Eye (tissue), 1 donor: ENCODE data around the gene MRPS26.

Source experiments
- DNase-seq: peaks from one replicate; pipeline ENCODE4 v3.0.0-alpha.2; 2015

Gene MRPS26

DNA sequence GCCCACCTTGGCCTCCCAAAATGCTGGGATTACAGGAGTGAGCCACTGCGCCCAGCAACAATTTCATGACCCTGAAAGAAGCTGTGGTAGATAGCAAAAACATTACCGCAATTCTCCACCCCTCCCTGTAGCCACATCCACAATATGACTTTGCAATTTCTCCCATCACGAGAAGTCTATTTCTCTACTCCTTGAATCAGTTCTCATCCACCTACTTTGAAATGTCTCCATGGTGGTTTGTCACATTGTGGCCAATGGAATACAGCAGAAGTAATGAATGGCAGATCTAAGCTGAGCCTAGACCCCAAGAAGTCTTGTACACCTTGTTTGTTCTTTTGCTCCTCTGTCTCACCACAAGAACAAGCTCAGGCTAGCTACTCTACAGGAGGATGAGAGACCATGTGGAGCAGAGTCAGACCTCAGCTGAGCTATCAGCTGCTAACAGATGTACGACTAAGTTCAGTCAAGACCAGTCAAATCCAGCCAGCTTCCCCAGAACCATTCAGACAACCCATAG is 31.8 kb downstream of the MRPS26 start:
- no peak for DNase-seq

GRCh38 chr20:3080939-3081388 is 35.1 kb downstream of the MRPS26 start:
- DNase-seq, result no peak

GRCh38 chr20:3081641-3082040 is 35.8 kb downstream of the MRPS26 start:
- no peak for DNase-seq

DNA sequence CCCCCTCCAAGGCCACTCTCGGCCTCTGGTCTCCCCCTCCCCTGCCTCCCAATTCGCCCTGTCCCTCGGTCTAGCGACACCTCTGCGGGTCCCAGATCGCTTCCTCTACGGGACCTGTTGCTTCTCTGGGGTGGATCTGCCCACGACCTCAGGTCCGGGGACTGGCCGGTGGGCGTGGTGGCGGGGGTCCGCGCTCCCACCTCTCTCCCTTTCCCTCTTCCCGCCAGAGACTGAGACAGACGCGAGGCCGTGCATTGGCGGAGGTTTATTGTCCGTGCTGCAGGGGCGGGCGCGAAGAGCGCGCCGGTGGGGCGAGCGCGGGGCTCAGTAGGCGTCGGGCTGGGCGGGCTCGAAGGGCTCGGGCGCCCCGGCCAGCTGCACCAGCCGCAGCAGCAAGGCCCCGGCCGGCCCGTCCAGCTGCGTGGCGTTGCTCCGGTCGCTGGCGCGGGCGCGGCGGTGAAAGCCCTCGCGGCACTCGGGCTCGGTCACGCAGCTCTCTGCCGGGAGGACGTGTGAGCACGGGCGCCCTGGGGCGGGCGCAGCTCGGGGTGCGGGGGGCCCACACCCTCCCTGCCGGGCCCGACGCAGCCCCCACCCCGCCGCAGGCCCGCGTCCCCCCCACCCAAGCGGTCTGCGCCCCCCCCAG is 36.6 kb downstream of the MRPS26 start:
- peak; percentile 48 for DNase-seq

DNA sequence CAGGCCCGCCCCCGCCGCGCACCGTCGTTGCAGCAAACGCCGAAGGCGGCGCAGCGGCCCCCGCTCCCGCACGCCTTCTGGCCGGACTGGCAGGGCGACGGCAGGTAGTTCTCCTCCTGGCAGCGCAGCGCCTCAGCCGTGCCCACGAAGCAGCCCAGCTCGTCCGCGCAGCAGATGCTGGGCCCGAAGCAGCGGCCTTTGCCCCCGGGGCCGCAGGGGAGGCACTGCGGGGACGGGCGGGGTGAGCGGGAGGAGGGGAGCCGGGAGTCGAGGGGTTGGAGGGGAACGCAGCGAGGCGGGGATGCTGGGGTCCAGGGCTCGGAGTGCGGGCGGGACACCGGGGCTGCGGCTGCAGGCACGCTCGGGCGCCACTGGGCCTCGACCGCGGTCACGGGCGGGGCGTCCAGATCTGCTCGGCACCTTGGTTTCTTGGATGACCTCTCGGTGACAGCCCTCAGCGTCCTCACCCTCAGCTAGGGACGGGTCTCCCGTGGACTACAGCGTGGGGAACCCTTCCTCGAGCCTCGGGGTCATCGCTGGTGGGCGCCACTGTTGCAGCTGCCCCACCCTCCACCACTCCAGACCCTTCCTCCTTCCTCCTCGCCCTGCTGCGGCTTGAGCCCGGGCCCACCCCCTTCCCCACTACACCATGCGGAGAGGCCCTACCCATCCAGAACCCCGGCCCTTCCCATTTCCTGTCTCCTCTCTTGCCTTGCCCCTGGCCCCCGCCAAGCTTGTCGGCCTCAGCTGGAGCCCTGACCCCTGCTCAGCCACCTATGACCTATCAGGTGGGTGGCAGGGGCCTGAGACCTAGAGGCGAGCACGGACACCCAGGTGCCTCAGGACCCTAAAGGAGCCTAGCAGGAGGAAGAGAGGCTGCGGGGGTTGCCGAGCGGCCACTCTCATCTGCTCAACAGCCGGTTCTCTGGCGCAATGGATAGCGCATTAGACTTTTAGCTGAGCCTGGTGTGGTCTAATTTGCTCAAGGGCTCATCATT is 37.4 kb downstream of the MRPS26 start:
- peak; percentile 40 for DNase-seq

DNA sequence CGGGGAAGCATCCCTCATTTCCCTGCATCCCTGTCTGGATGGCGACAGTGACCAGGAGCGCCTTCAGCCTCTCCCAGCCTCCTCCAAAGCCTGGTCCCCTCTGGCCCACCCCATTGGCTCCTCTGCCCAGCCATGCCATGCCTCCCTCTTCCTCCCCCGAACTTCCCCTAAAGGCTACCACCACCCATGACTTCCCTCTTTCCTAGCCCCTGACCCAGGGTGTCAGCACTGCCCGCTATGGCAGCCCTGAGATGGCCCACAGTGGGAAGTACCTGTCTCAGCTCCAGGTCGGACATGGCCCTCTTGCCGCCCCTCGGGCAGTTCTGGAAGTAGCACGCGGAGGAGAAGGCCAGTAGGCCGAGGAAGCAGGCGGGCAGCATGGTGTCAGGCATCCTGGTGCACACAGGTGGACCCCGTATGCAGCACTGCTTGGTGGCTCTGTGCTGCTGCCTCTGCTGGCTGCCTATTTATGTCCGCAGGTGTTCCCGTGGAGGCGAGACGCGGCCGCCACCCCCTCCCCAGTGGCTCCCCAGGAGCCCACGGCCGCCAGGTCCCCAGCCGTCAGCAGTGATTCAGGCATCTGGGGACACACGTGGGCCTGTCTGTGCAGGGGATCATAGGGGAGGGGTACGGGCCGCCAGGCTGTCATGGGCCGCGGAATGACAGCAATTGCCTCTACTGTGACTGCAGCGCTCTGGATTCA is 38.6 kb downstream of the MRPS26 start, which contains the start of gene AVP:
AVP (minus strand) TSS at position 442 of the 703 bp plus-strand sequence; CDS start at position 392, 50 bp downstream.
- DNase-seq, result no peak

DNA sequence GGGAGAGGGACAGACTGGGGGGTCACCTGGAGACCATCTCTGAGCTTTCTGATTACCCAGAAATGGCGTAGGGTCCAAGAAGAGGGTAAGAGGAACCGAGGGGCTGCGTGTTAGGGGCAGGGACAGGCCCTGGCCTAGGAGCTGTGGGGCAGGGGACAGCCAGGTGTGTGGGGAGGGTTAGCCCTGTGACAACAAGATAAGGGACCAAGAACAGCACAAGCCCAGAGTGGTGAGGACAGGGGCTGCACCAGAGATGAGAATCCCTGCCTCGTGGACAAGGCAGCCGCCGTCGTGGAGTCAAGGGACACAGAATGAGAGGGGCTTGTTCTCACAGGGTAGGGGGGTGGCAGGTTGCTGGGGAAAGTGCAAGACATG is 39.1 kb downstream of the MRPS26 start:
- DNase-seq, result no peak

DNA sequence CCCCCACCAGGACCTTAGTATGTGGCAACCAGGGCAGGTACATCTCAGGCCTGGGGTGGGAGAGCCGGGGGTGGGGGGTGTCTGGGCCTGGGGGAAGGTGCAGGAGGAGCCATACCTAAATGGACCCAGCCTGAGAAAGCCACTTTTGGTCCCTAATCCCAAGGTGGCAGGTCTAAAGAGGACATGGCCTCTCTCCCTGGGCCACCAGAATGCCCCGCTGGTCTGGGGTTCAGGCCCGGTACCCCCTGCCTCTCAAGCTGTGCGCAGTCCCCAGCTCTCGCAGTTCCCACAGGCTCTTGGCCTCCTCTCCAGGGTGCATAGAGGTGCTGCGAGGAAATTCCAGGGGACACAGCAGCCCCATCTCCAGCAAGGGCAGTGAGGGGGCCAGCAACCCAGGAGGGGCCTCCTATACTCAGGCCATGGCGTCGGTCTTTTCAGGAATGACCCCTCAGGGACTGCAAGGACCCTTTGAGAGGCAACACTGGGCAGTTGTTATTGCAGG is 39.8 kb downstream of the MRPS26 start:
- DNase-seq, result no peak

- DNase-seq, result no peak
These were observed 42.2 kb downstream of the MRPS26 start for GRCh38 chr20:3088031-3088430.

DNA sequence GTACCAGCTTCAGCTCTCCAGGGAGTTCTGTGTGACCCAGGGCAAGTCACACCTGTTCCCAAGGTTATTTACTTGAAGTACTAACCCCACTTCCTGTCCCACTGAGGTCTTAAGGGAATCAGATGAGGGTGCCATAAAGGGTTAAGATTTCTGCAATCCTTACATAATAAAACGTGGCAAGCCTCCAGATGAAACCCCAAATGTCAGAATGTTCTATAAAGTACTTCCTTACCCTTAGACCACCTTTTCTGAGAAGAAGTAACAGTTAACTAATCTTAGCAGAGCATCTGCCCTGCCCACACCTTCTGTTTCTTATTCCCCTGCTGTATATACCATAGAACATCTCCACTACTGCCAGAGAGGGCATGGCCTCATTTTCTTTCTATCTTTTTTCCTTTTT is 44.7 kb downstream of the MRPS26 start:
- no peak for DNase-seq

GRCh38 chr20:3092611-3093379 is 46.9 kb downstream of the MRPS26 start:
- peak; percentile 56 for DNase-seq

GRCh38 chr20:3093861-3094361 is 48.1 kb downstream of the MRPS26 start:
- DNase-seq, result no peak

DNA sequence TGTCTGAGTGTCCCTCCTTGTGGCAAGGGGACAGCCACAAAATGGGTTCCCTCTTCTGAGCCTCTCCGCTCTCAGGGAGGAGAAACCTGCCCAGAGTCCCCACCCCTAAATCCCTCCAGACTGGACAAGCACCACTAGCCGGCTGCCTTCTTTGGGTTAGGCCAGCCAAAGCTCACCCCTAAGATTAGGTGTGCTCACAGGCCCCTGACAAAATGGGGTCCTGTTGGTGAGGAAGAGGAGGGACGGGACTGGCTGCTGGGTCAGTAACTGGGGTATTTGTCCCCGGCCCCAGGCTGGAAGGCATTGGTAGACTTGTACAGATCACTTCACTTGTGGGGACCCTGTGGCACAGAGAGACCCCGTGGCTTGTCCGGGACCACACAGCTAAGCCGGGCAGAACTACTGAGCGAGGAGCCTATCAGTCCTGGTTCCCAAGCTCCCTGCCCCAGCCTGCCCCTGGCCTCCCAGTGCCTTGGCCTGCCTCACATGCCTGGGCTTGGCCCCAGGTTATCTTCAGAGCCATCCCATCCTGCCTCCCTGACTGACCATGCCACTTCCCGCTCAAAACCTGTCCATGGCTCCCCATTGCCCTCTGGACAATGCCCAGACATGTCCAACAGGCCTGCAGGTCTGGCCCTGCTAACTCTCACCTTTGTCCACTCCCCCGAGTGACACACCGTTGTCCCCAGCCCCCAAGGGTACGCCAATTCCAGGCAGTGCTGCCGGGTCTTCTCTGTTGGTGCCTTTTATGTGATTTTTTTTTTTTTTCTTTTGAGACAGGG is 49.2 kb downstream of the MRPS26 start:
- DNase-seq, result no peak
